ENCODE results near the gene ARHGAP24.

DNA sequence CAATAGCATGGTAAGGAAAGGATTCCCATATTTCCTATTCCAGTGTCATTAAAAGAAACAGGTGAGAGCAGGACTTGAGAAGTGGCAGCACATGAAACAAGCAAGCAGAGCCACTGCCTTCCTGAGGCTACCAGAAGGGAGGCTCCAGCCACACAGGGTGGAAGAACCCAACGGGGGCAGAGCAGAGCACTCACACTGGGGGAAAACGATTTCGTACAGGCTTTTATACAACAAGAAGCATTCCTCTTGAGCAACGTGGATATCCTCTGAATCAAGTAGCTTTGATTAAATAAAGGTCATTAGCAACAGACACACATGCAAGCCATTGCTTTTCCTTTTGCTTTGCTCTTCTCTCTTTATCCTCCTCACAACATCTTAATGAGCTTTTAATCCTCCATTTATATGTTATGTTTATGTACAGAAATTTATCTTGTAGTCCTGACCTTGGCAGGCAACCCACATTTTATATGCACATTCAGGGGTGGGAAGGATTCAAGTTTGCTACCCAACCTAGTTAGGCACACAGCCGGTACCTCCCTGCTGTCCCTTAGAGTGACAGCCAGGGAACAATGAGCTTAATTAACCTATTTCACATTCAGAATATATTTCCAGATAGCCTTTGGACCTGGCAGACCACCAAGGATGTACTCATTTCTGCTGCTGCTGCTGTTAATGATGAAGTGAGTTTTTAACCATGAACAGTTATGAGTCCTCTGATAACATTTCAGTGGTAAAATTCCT is 202.1 kb downstream of the ARHGAP24 start:
- TF ChIP-seq, protein P1, sequence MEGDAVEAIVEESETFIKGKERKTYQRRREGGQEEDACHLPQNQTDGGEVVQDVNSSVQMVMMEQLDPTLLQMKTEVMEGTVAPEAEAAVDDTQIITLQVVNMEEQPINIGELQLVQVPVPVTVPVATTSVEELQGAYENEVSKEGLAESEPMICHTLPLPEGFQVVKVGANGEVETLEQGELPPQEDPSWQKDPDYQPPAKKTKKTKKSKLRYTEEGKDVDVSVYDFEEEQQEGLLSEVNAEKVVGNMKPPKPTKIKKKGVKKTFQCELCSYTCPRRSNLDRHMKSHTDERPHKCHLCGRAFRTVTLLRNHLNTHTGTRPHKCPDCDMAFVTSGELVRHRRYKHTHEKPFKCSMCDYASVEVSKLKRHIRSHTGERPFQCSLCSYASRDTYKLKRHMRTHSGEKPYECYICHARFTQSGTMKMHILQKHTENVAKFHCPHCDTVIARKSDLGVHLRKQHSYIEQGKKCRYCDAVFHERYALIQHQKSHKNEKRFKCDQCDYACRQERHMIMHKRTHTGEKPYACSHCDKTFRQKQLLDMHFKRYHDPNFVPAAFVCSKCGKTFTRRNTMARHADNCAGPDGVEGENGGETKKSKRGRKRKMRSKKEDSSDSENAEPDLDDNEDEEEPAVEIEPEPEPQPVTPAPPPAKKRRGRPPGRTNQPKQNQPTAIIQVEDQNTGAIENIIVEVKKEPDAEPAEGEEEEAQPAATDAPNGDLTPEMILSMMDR (conservative IDR thresholded peaks at IDR 0.05) = no peak
- no peak for TF ChIP-seq ZFX (IDR thresholded peaks at IDR 0.05)
